Regular cardiac myocyte (primary cell): ENCODE data around the gene SELENOO. TPM values are rescaled to one million over a fixed set of nuclear protein-coding genes. Genes with fewer than 3 reads are reported as not detected.

Source experiments
- total RNA-seq: library from RNA; depleted of rRNA; stranded (reverse); fragments of >200 nt; gene quantifications from 2 replicates; pipeline ENCODE4 v1.2.3, GENCODE V29; 2014

SELENOO gene, protein sequence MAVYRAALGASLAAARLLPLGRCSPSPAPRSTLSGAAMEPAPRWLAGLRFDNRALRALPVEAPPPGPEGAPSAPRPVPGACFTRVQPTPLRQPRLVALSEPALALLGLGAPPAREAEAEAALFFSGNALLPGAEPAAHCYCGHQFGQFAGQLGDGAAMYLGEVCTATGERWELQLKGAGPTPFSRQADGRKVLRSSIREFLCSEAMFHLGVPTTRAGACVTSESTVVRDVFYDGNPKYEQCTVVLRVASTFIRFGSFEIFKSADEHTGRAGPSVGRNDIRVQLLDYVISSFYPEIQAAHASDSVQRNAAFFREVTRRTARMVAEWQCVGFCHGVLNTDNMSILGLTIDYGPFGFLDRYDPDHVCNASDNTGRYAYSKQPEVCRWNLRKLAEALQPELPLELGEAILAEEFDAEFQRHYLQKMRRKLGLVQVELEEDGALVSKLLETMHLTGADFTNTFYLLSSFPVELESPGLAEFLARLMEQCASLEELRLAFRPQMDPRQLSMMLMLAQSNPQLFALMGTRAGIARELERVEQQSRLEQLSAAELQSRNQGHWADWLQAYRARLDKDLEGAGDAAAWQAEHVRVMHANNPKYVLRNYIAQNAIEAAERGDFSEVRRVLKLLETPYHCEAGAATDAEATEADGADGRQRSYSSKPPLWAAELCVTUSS
- 15.8 and 20.9 TPM in 2 replicates for total RNA-seq

DNA sequence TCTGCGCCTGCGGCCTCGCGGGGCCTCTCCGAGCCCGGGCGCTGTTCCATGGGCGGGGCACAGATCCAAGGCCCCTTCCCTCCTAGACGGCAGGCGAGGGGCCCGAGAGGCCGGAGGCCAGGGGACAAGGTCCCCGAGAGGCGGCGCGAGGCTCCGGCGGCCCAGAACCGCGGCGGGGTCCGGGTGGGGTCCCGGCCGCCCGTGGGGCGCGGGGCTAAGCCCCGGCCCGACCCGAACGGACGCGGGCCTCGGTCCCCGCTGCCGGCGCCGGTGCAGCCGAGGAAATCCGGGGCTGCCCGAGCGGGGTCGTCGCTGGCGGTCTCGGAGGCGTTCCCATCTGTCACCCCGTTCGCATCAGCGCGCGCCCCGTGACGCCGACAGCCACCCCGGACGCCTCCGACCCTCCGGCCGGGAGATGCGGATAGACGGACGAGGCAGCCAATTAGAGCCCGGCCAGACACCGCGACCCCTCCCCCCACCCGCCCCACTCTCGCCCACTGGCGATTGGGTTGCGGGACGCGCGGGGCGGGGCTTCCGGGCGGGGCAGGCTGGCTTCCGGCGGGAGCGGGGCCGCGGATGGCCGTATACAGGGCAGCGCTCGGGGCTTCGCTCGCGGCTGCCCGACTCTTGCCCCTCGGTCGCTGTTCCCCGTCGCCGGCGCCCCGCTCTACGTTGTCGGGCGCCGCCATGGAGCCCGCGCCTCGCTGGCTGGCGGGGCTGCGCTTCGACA, at the start of gene SELENOO:
Gene SELENOO, plus strand, starts transcription at position 551 of the 730 bp plus-strand sequence. Its CDS starts 26 bp downstream, at position 577.

GRCh38 chr22:50170453-50171318, 30.1 kb upstream of the SELENOO start, which contains the start of gene PANX2:
PANX2 (plus strand) TSS chr22:50170731; CDS start chr22:50170731, 0 bp downstream.

GRCh38 chr22:50185375-50186087, 15.3 kb upstream of the SELENOO start, which contains the start of gene TRABD:
TRABD (plus strand) TSS chr22:50185913; CDS start chr22:50193061, 7,148 bp downstream.

DNA sequence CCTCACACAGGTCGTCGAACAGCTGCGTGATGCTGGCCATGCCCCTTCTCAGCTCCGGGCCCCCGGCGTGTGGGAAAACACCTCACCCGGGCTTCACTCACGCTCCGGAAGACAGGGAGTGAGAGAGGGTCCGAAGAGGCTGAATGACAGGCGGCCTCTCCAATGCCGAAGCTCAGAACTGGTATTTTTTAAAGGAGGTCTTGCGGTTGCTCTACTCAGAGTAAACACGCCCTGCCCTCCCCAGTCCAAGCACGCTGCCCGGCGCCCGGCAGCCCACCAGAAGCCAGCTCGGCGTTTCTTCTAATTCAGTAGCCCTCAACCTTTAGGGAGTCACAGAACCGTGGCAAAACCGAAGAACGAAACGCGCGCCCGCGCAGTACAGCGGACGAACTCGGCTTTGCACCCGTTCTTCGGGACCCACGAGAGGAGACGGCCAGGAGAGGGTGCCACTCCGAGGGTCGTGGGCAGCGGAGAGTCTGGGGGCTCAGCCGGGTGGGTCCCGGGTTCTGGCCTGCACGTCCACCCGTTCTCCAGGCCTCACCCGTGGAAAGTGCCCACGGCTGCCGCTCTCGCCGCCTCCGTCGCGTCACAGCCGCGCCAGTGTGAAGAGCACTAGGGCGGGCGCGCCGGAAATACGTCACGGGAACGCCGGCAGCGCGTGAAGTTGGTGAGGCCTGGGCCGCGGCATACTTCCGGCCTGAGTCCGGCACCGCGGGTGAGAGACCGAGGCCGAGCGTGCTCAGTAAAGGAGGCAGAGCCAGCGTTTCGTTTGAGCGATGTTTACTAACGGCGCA, 43.8 kb downstream of the SELENOO start, which contains the start of gene TUBGCP6:
Gene TUBGCP6, minus strand, starts transcription at position 604 of the 794 bp plus-strand sequence. Its CDS starts 564 bp downstream, at position 40.

DNA sequence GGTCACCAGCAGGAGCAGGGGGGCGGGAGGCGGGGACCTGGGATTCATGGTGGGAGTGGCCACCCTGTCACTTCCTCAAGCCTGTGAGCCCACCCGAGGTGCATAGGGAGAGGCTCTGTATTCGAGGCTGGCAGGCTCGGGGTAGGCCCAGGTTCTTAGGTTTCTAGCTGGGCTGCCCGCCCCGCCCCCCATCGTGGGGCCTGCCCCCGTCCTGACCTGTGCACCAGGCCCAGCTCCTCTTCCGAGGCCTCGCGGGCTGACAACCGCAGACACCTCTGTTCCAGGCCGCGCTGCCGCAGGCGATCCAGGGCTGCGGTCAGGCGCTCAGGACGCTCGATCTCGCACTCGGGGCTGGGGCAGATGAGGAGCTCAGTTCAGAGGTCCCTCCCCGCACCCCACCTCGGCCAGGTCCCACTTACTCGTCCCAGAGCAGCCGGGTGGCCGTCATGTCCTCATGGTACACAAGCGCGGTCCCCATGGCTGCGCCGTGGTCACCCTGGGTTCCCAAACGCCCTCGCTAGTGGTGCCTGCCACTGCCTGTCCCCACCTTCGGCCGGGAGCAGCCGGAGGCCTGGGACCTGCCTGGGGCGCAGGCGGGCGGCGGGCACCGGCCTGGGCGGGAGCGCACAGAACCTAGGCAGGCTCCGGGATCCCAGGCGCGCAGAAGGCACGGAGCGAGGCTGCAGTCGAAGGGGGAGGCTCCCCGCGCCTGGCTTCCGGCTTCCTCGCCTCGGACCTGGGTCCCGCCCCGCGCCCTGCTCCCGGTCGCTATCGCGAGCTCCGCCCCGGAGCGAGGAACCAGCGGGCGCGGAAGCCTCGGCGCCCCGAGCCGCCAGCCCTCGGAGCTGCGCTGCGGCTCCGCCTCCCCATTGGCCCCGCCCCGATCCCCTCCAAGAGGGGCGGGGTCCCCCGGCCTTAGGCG, 50.0 kb downstream of the SELENOO start, which contains the start of gene HDAC10:
Gene HDAC10, minus strand, starts transcription at position 711 of the 922 bp plus-strand sequence. Its CDS starts 233 bp downstream, at position 478.

GRCh38 chr22:50261615-50262459, 61.0 kb downstream of the SELENOO start, which contains the start of gene MAPK12:
MAPK12 (minus strand) TSS chr22:50261683; CDS start chr22:50261509, 174 bp downstream.

Other genes with a start within 250 kb of the SELENOO start
- gene PIM3, start 240.2 kb upstream of the SELENOO start, total RNA-seq = 25.3 and 29.0 TPM in 2 replicates
- not detected in 2 replicates for gene IL17REL, start 188.2 kb upstream of the SELENOO start, total RNA-seq
- gene TTLL8, start 142.7 kb upstream of the SELENOO start, total RNA-seq = not detected in 2 replicates
- 0.38 and 2.8 TPM in 2 replicates for gene MLC1, start 115.6 kb upstream of the SELENOO start, total RNA-seq
- 1.5 and 5.1 TPM in 2 replicates for gene MOV10L1, start 111.0 kb upstream of the SELENOO start, total RNA-seq
- 0.19 and 0.56 TPM in 2 replicates for gene PANX2, start 30.3 kb upstream of the SELENOO start, total RNA-seq
- 12.7 and 27.2 TPM in 2 replicates for gene TRABD, start 15.1 kb upstream of the SELENOO start, total RNA-seq
- gene TUBGCP6, start 44.0 kb downstream of the SELENOO start, total RNA-seq = 28.2 and 29.3 TPM in 2 replicates
- 14.6 and 20.3 TPM in 2 replicates for gene HDAC10, start 50.3 kb downstream of the SELENOO start, total RNA-seq
- gene MAPK12, start 60.7 kb downstream of the SELENOO start, total RNA-seq = 22.0 and 23.7 TPM in 2 replicates
- 3.9 and 4.6 TPM in 2 replicates for gene MAPK11, start 69.4 kb downstream of the SELENOO start, total RNA-seq
- gene PLXNB2, start 106.6 kb downstream of the SELENOO start, total RNA-seq = 85.1 and 109 TPM in 2 replicates
- 1.3 and 2.0 TPM in 2 replicates for gene DENND6B, start 126.0 kb downstream of the SELENOO start, total RNA-seq
- 45.9 and 57.1 TPM in 2 replicates for gene PPP6R2, start 142.3 kb downstream of the SELENOO start, total RNA-seq